Lower leg skin (tissue), 4 donors: ENCODE results near the gene TENM4. TPM values are rescaled to one million over a fixed set of nuclear protein-coding genes. Genes with fewer than 3 reads are reported as not detected.
"Not testable (repeated sequence)": the region's sequence is repeated elsewhere in the genome, so short reads cannot be mapped to it uniquely, and the experiment has no call there.

ENCODE experiments used
- DNase-seq, 2 donors: peaks; one replicate each; pipeline ENCODE4 v3.0.0-alpha.2; 2019; ENCODE audit warnings: low spot score in 2 of 2
- H3K4me3 ChIP-seq: fragments of 200-600 bp; sonication (generic); 2 replicates; pipeline ENCODE4 v1.5.1; 2017; ENCODE audit warnings: mild to moderate bottlenecking, low read depth; ENCODE audit not compliant: poor library complexity, severe bottlenecking
- POLR2A ChIP-seq, 2 donors: fragments of 450-650 bp; IDR thresholded peaks; one replicate each; pipeline ENCODE4 v1.6.1; 2016 to 2017; ENCODE audit warnings: antibody characterized with exemption in 2 of 2, mild to moderate bottlenecking in 1 of 2, moderate library complexity in 1 of 2
- WGBS, 2 donors: methylation state at CpG; one replicate each; pipeline ENCODE4 v1.1.5; 2018; 5-methylcytosine and 5-hydroxymethylcytosine counted together
- intact Hi-C: fragments of 100-400 bp; cut with DNase I; formaldehyde crosslinking; loops from one replicate; pipeline ENCODE4 v1.15.0; 2023; ENCODE audit warnings: low total_unique reads
- total RNA-seq, 4 donors: library from RNA; depleted of rRNA; stranded (reverse); fragments of >200 nt; gene quantifications; one replicate each; pipeline ENCODE4 v1.1.0, GENCODE V29; 2016
- TF ChIP-seq, protein P1 (sequence below), 3 donors: fragments of 450-650 bp; IDR thresholded peaks; one replicate each; pipeline ENCODE4 v1.5.1; 2016; ENCODE audit warnings: antibody characterized with exemption in 3 of 3, mild to moderate bottlenecking in 3 of 3, moderate library complexity in 2 of 3

Gene TENM4
- total RNA-seq, 4 donors from 2014 or later, result 34.4 to 41.1 (median 36.6) TPM

DNA sequence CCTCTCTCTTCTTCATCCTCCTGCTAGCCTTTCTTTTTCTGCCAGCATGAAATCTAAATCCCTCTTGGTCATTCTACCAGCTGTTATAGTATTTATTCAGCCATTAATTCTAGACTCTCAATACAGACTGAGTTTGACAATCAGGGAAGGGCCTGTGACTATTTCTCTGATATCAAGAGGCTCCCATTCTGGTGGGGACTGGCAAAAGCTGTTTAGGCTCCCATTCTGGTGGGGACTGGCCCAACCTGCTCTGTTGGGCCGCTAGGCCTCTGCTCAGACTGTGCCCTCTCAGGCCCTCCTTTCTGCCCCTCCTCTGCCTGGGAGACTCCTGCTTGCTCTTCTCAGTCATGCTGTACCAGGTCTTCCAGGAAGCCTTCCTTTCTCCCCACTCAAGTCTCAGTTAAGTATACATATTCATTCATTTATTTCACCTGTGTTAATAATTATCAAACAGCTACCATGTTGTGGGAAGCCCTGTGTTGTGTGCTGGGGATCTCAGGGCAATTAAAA is 542.5 kb downstream of the TENM4 start:
- intact Hi-C loops, result no loop called here
- no peak overlapping the region for H3K4me3 ChIP-seq
- 89 to 94% methylated on average over 1 of the region's 1 CpG for WGBS, 2 donors
- DNase-seq, result no peak
- TF ChIP-seq POLR2A (IDR thresholded peaks at IDR 0.05), result no peak
- TF ChIP-seq, protein P1, sequence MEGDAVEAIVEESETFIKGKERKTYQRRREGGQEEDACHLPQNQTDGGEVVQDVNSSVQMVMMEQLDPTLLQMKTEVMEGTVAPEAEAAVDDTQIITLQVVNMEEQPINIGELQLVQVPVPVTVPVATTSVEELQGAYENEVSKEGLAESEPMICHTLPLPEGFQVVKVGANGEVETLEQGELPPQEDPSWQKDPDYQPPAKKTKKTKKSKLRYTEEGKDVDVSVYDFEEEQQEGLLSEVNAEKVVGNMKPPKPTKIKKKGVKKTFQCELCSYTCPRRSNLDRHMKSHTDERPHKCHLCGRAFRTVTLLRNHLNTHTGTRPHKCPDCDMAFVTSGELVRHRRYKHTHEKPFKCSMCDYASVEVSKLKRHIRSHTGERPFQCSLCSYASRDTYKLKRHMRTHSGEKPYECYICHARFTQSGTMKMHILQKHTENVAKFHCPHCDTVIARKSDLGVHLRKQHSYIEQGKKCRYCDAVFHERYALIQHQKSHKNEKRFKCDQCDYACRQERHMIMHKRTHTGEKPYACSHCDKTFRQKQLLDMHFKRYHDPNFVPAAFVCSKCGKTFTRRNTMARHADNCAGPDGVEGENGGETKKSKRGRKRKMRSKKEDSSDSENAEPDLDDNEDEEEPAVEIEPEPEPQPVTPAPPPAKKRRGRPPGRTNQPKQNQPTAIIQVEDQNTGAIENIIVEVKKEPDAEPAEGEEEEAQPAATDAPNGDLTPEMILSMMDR (IDR thresholded peaks at IDR 0.05), result no peak

DNA sequence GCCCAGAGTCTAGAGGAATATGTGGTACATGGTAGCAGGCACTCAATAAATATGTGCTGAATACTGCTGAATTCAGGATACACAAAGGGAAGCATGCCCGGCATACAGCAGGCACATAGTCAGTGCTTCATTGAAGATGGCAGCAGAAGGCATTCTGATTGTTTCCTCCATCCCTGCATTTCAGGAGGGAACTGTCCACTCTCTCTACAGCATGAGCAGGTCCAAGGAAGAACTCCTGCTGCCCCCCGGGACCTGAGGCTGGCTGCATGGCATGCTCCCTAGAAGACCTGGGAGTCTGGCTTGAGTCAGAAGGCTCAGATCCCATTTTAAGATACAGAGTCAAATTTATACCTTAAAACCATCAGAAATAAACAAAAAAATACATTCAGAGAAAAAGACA is 546.8 kb downstream of the TENM4 start:
- DNase-seq, result no peak
- 94 to 98% methylated on average over 2 of the region's 2 CpGs for WGBS, 2 donors
- H3K4me3 ChIP-seq, result no peak overlapping the region
- intact Hi-C loops, result no loop called here
- TF ChIP-seq POLR2A (IDR thresholded peaks at IDR 0.05), result no peak
- TF ChIP-seq, protein P1 (IDR thresholded peaks at IDR 0.05), result no peak

DNA sequence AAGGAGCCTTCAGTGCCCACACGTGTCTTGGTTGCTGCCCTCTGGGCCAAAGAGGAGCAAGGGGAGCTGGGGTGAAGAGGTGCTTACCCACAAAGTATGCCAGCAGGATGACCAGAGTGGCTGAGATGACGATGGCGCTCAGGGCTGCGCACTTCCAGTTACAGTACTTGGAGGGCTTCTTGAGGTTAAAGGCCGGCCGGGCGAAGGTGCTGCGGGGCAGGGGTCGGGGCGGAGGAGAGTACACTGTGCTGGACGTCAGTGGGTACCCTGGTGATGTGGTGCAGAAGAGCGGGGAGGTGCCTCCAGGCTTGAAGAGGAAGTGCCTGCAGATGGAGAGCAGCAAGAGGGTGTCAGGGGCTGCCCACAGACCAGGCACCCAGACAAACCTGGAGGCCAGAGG is 551.1 kb downstream of the TENM4 start:
- TF ChIP-seq, protein P1 (IDR thresholded peaks at IDR 0.05), result no peak
- no peak for TF ChIP-seq POLR2A (IDR thresholded peaks at IDR 0.05)
- 90 to 93% methylated on average over 12 of the region's 12 CpGs for WGBS, 2 donors
- intact Hi-C loops, result no loop called here
- H3K4me3 ChIP-seq, result no peak overlapping the region
- no peak for DNase-seq

DNA sequence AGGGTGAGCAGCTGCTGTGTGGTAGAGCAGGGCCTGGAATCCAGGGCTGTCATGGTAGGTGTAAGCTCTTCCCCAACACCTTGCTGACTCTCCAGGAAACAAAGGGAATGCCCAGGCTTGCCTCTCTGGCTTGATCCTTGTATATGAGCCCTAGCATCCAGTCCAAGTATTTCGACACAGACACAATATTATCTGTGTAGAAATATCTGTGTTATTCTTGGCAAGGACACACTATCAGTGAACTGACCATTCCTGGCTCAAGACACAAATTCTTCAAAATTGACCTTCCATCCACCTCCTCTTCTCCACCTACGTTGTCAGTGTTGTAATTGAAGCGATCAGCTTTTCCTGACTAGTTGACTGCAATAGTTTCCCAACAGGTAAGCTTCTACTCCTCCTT is 554.2 kb downstream of the TENM4 start:
- no peak overlapping the region for H3K4me3 ChIP-seq
- TF ChIP-seq POLR2A (IDR thresholded peaks at IDR 0.05), result no peak
- TF ChIP-seq, protein P1 (IDR thresholded peaks at IDR 0.05), result no peak
- intact Hi-C loops, result no loop called here
- no peak for DNase-seq
- WGBS, 2 donors, result 61 to 69% methylated on average over 3 of the region's 3 CpGs

DNA sequence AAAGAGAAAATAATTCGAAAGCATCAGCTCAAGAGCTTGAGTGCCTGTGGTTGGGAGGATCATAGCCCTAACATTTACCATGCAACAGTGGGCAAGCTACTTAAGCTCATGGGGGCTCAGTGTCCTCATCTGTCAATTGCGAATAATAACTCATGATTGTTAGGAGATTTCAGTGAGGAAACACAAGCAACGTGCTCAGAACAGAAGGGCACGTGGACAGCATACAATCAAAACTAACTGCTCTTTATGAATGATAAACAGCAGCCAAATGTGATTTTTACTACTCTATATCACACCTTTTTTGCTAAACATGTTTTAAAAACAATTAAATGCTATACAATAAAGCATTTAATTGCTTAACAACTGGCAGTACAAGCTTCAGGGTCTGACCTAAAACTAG is 556.1 kb downstream of the TENM4 start:
- no peak overlapping the region for H3K4me3 ChIP-seq
- TF ChIP-seq POLR2A (IDR thresholded peaks at IDR 0.05), result no peak
- TF ChIP-seq, protein P1 (IDR thresholded peaks at IDR 0.05), result no peak
- intact Hi-C loops, result no loop called here
- 88 to 94% methylated on average over 4 of the region's 4 CpGs for WGBS, 2 donors
- DNase-seq, result no peak

DNA sequence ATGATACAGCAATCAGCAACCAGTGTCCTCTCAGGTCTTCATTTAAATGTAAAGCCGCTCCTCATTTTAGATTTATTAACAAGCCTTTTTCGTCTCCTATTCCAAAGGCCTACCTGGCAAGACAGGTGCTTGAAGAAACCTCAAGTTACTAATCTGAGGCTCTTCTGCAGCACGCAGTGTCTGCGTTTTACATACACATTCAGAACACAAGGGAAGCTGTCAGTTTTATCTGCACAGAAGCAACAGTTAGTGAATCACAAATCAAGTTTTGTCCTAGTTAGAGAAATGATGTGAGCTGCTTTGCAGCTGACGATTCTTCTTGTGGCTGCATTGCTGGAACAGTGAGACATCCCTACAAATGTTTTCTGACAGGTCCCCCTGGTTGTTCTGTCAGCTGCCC is 557.3 kb downstream of the TENM4 start:
- intact Hi-C loops, result no loop called here
- no peak for DNase-seq
- no peak overlapping the region for H3K4me3 ChIP-seq
- TF ChIP-seq POLR2A (IDR thresholded peaks at IDR 0.05), result no peak
- TF ChIP-seq, protein P1 (IDR thresholded peaks at IDR 0.05), result no peak
- 92 to 96% methylated on average over 5 of the region's 5 CpGs for WGBS, 2 donors

DNA sequence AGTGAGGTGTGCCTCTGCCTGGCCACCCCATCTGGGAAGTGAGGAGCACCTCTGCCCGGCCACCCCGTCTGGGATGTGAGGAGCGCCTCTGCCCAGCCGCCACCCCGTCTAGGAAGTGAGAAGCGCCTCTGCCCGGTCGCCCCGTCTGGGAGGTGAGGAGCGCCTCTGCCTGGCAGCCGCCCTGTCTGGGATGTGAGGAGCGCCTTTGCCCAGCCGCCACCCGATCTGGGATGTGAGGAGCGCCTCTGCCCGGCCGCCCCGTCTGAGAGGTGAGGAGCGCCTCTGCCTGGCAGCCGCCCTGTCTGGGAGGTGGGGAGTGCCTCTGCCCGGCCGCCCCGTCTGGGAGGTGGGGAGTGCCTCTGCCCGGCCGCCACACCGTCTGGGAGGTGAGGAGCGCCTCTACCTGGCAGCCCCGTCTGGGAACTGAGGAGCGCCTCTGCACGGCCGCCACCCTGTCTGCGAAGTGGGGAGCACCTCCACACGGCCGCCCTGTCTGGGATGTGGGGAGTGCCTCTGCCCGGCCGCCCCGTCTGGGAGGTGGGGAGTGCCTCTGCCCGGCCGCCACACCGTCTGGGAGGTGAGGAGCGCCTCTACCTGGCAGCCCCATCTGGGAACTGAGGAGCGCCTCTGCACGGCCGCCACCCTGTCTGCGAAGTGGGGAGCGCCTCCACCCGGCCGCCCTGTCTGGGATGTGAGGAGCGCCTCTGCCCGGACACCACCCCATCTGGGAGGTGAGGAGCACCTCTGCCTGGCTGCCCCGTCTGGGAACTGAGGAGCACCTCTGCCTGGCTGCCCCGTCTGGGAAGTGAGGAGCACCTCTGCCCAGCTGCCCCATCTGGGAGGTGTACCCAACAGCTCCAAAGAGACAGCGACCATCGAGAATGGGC is 561.5 kb downstream of the TENM4 start:
- DNase-seq, intact Hi-C loops: not testable (repeated sequence)
- WGBS, 2 donors, result 95 to 96% methylated on average over 18 to 22 of the region's 54 CpGs

More for the DNA sequence above, 561.5 kb downstream of the TENM4 start:
- H3K4me3 ChIP-seq, result not testable (repeated sequence)
